GM12892 (cell line): ENCODE measurements around the gene RPUSD4.

ENCODE experiments used
- DNase-seq: peaks from one replicate; pipeline ENCODE4 v3.0.0; 2011; ENCODE audit not compliant: insufficient read length
- FAIRE-seq: peaks from 2 replicates; lab custom pipeline; 2011; peaks lifted over from hg19 to GRCh38; lab: Jason Lieb, UNC
- POLR2A ChIP-seq: IDR thresholded peaks from 2 replicates; pipeline ENCODE4 v1.6.1; 2011; ENCODE audit warnings: low read depth, low read length, control low read depth
- POLR2AphosphoS5 ChIP-seq: IDR thresholded peaks from 2 replicates; pipeline ENCODE4 v1.6.1; 2011; ENCODE audit warnings: low read depth, low read length, control low read depth
- TAF1 ChIP-seq: IDR thresholded peaks from 2 replicates; pipeline ENCODE4 v1.6.1; 2011; ENCODE audit warnings: low read depth, mild to moderate bottlenecking, control low read depth, low read length, borderline replicate concordance

RPUSD4 gene

DNA sequence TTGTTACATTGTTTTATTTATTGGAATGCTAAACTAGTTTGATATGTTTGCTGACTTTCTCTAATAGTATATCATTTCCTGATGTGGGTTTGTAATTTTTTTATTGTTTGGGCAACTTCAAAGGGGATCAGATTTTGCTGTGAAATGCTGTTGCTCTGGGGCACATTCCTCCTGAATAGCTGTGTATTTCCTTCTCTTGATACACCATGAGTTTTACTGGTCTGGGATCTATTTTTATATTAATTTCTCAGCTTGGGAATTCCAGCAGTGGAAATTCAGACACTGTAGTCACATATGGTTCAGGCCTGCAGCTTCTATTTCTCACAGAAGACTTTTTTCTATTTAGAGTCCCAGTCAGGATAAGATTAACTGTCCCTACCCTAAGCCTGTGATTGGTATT, 58.9 kb downstream of the RPUSD4 start:
- DNase-seq: no peak

DNA sequence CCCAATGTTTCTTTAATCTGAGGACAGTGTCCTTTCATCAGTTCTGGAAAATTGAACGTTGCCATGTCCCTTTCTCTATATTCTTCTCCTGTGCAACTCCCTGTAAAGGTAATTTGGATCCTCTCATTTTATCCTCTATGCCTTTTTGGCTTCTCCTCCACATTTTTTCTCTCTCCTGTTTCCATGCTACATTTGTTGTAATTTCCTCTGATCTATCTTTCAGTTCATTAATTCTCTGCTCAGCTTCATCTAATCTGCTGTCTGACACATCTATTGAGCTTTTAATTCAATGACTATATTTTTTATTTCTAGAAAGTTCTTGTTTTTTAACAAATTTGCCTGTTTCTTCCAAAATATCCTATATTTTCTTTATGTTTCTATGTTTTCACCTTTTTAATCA, 59.3 kb downstream of the RPUSD4 start:
- no peak for TF ChIP-seq POLR2AphosphoS5
- no peak for TF ChIP-seq TAF1
- TF ChIP-seq POLR2A: no peak
- no peak for FAIRE-seq
- DNase-seq: no peak

More for the DNA sequence above, 58.9 kb downstream of the RPUSD4 start:
- TF ChIP-seq TAF1 (no peak), POLR2AphosphoS5 (no peak), POLR2A (no peak)
- no peak for FAIRE-seq
